ENCODE measurements around the gene ENTHD1. TPM values are rescaled to one million over a fixed set of nuclear protein-coding genes. Genes with fewer than 3 reads are reported as not detected.
"Not testable (repeated sequence)": the region's sequence is repeated elsewhere in the genome, so short reads cannot be mapped to it uniquely, and the experiment has no call there.

The ENTHD1 gene
- total RNA-seq, 4 donors from 2014 or later = not detected

DNA sequence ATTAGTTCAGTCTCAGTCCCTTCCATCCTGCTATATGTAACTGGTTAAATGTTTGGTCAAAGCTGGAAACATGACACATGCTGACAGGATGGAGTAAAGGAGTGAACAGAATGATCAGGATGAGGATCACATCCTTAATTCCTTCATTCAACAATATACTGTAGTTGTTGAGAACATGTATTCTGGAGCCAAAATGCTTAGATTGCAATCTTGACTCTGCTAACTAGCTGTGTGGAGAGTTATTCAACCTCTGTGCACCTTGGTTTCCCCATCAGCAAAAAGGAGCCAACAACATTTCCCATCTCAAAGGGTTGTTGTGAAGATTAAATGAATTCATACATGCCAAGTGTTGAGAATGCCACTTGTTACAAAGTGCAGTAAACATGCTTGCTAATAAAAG lies 12.8 kb downstream of the ENTHD1 start:
- Histone ChIP-seq H3K27ac (replicated peaks in 1 of 4) (no peak overlapping the region), H3K9me3 (peaks cover 0 to 7% (median 0%) of the 10 kb centered on the region in 4 donors), H3K27me3 (peaks cover 0 to 7% (median 0%) of the 10 kb centered on the region in 4 donors), H3K4me3 (no peak overlapping the region), H3K36me3 (no peaks in the 10 kb centered on the region), H3K4me1 (no peaks in the 10 kb centered on the region)
- intact Hi-C loops (cut with DNase I) = no loop called here
- no peak for TF ChIP-seq EP300 (IDR thresholded peaks at IDR 0.05)
- TF ChIP-seq CTCF (IDR thresholded peaks at IDR 0.05) = no peak
- TF ChIP-seq POLR2A (IDR thresholded peaks at IDR 0.05; ENCODE audit: low read depth) = no peak
- no peak for DNase-seq (ENCODE audit: extremely low spot score)

DNA sequence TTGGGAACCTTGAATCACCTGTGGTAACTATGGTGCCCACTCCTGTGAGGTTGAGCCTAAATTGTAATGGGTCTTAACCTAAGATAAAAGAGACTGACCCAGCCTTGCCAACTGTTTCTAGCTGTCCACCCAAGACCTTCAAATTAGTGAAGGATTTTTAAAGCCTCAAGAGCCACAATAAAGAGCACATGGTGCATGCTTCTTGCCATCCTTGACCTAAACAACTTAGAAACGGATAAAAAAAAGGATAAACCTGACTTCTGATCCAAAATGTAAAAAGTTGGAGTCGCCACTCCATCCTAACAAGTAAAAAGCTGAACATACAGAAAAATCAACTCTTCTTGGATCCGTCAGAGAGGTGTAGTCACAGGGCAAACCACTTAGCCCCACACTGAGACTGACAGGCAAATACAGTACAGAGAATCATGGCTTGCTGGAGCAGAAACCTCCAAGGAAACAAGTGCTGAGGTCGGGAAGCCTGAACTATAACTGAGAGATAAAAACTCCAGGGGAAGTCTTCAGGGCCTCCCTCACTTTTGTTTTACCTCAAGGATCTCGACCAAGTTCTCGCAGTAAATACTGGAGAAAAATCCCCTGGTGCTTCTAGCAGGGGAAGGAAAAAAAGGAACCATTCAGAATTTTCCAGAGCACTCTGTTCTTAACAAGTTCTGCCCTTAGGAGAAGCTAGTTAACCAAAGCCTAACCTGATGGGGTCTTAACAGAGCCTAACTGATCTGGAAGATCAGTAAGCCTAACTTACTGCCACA lies 16.3 kb downstream of the ENTHD1 start:
- no peaks in the 10 kb centered on the region for H3K4me1 ChIP-seq
- intact Hi-C loops (cut with DNase I) = no loop called here
- WGBS = 67% methylated on average over 6 of the region's 6 CpGs
- no peaks in the 10 kb centered on the region for H3K36me3 ChIP-seq
- H3K27ac ChIP-seq (replicated peaks in 1 of 4) = no peak overlapping the region
- H3K27me3 ChIP-seq = peaks cover 0 to 7% (median 0%) of the 10 kb centered on the region in 4 donors
- DNase-seq (ENCODE audit: extremely low spot score) = no peak
- TF ChIP-seq POLR2A (IDR thresholded peaks at IDR 0.05; ENCODE audit: low read depth) = no peak
- no peak for TF ChIP-seq EP300 (IDR thresholded peaks at IDR 0.05)
- TF ChIP-seq POLR2AphosphoS5 (IDR thresholded peaks at IDR 0.05) = no peak
- no peak for TF ChIP-seq CTCF (IDR thresholded peaks at IDR 0.05)
- no peak overlapping the region for H3K4me3 ChIP-seq
- H3K9me3 ChIP-seq = no peaks in the 10 kb centered on the region

DNA sequence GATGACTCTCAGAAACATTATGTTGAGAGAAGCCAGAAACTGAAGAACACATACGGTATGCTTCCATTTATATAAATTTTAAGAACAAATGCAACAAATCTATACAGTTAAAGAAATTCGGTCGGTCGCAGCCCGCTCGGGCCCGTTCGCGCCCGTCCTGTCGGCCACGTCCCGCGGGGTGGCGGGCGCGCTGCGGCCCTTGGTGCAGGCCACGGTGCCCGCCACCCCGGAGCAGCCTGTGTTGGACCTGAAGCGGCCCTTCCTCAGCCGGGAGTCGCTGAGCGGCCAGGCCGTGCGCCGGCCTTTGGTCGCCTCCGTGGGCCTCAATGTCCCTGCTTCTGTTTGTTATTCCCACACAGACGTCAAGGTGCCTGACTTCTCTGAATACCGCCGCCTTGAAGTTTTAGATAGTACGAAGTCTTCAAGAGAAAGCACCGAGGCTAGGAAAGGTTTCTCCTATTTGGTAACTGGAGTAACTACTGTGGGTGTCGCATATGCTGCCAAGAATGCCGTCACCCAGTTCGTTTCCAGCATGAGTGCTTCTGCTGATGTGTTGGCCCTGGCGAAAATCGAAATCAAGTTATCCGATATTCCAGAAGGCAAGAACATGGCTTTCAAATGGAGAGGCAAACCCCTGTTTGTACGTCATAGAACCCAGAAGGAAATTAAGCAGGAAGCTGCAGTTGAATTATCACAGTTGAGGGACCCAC lies 18.2 kb downstream of the ENTHD1 start:
- intact Hi-C loops (cut with DNase I); H3K9me3 ChIP-seq; H3K4me1 ChIP-seq; DNase-seq (ENCODE audit: extremely low spot score); H3K36me3 ChIP-seq; H3K4me3 ChIP-seq; H3K27ac ChIP-seq (replicated peaks in 1 of 4); H3K27me3 ChIP-seq: not testable (repeated sequence)
- 90% methylated on average over 36 of the region's 42 CpGs for WGBS

DNA sequence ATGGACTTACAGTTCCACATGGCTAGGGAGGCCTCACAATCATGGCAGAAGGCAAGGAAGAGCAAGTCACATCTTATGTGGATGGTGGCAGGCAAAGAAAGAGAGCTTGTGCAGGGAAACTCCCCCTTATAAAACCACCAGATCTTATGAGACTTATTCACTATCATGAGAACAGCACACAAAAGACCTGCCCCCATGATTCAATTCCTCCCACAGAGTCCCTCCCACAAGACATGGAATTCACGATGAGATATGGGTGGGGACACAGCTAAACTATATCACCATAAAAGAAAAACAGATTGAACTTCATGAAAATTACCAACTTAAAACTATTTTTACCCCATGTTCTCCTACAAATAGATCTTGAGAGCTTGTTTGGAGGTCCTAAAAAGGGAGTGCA lies 19.6 kb downstream of the ENTHD1 start:
- DNase-seq (ENCODE audit: extremely low spot score) = no peak
- H3K27ac ChIP-seq (replicated peaks in 1 of 4) = no peak overlapping the region
- H3K9me3 ChIP-seq = no peaks in the 10 kb centered on the region
- no peak overlapping the region for H3K4me3 ChIP-seq
- H3K4me1 ChIP-seq = no peaks in the 10 kb centered on the region
- no peaks in the 10 kb centered on the region for H3K36me3 ChIP-seq
- peaks cover 0 to 10% (median 0%) of the 10 kb centered on the region in 4 donors for H3K27me3 ChIP-seq
- TF ChIP-seq CTCF (IDR thresholded peaks at IDR 0.05) (no peak), POLR2AphosphoS5 (IDR thresholded peaks at IDR 0.05) (no peak), EP300 (IDR thresholded peaks at IDR 0.05) (no peak), POLR2A (IDR thresholded peaks at IDR 0.05; ENCODE audit: low read depth) (no peak)
- WGBS = 43% methylated on average over 1 of the region's 1 CpG
- intact Hi-C loops (cut with DNase I) = no loop called here

- DNase-seq (ENCODE audit: extremely low spot score) = no peak
- WGBS = 88% methylated on average over 1 of the region's 1 CpG
- H3K4me3 ChIP-seq = no peak overlapping the region
- TF ChIP-seq POLR2AphosphoS5 (IDR thresholded peaks at IDR 0.05) = no peak
- no peak for TF ChIP-seq CTCF (IDR thresholded peaks at IDR 0.05)
- TF ChIP-seq EP300 (IDR thresholded peaks at IDR 0.05) = no peak
- TF ChIP-seq POLR2A (IDR thresholded peaks at IDR 0.05; ENCODE audit: low read depth) = no peak
- no peak overlapping the region for H3K27ac ChIP-seq (replicated peaks in 1 of 4)
- peaks cover 0 to 11% (median 0%) of the 10 kb centered on the region in 4 donors for H3K27me3 ChIP-seq
- no peaks in the 10 kb centered on the region for H3K4me1 ChIP-seq
- no peaks in the 10 kb centered on the region for H3K36me3 ChIP-seq
- H3K9me3 ChIP-seq = no peaks in the 10 kb centered on the region
- intact Hi-C loops (cut with DNase I) = no loop called here
Observed at GRCh38 chr22:39872548-39872947, 21.0 kb downstream of the ENTHD1 start.

All from esophagus muscularis mucosa (tissue), 4 donors.